Measurements from ENCODE around the gene FAM168A. TPM values are rescaled to one million over a fixed set of nuclear protein-coding genes. Genes with fewer than 3 reads are reported as not detected.
A peak's percentile ranks its signal among the peaks of the same experiment; 100 is the strongest.

FAM168A gene, protein sequence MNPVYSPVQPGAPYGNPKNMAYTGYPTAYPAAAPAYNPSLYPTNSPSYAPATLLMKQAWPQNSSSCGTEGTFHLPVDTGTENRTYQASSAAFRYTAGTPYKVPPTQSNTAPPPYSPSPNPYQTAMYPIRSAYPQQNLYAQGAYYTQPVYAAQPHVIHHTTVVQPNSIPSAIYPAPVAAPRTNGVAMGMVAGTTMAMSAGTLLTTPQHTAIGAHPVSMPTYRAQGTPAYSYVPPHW
- total RNA-seq: 10 to 100 TPM; 36.2 to 52.0 TPM
- 10 to 100 TPM in 1 of 2 donors, 1 to 10 TPM in 1; 5.5 to 14.9 TPM for polyA plus RNA-seq
- long read RNA-seq, donor 1, partial matches to known transcripts: 2 of 9 reads
- long read RNA-seq, donor 1, other reads (novel, unspliced or antisense): 7 of 9 reads
- long read RNA-seq, donor 2, partial matches to known transcripts: 0 of 22 reads
- long read RNA-seq, donor 2, other reads (novel, unspliced or antisense): 22 of 22 reads

DNA sequence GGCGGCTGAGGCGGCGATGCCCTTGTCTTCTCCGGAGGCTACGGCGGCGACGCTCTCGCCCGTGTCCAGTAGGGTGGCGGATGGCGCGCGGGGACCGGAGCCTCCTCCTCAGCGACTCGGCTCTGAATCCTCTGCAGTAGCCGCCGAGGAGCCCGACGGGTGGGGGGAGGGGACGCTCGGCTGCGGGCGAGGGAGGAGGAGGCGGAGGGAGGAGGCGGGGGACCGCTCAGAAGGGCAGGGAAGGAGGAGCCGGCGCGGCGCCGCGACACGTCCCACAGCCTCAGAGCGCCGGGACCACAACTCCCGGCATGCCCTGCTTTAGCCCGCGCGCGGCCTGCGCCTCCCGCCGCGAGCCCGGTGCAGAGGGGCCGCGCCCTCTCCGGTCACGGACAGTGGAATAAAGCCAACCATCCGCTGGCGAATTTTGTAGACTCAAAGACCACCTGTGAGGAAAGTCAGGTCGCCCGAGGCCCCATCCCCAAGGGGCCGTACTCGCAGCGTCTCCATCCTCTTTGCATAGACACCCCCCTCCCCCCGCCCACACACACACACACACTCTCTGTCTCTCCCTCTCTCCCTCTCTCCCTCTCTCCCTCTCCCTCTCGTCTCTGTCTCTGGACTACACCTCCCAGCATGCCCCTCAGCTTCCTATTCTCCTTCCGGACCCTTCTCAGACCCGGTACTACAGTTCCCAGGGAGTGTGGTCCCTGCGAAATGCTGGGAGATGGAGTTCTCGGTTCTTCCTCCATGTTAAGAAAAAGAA is at the start of gene FAM168A:
Gene FAM168A (minus strand): TSS at position 157 of the 763 bp plus-strand sequence. CDS start 129,638 bp downstream, outside the sequence.
- ATAC-seq (ENCODE audit: low FRiP score) (peak; percentile 100), DNase-seq (peak; percentile 98 to 99)
- no peaks in the 10 kb centered on the region for H3K4me1 ChIP-seq (ENCODE audit: control insufficient read depth in 1 of 2, insufficient read depth in 2 of 2, low read length in 2 of 2)
- intact Hi-C loops (cut with DNase I): no loop called here
- H3K9me3 ChIP-seq (ENCODE audit: control insufficient read depth, low read length): no peaks in the 10 kb centered on the region
- H3K27ac ChIP-seq (ENCODE audit: low read depth in 1 of 2, low read length in 2 of 2): peak within 1 kb of the TSS in 1 of 2 donors; percentile 82
- peak within 1 kb of the TSS; percentile 73 to 85 for H3K4me3 ChIP-seq (ENCODE audit: low read length in 2 of 2)
- H3K27me3 ChIP-seq (ENCODE audit: control insufficient read depth in 1 of 2, insufficient read depth in 2 of 2, low read length in 1 of 2): no peaks in the 10 kb centered on the region
- WGBS, 2 donors: 0% methylated on average over 41 to 64 of the region's 64 CpGs
- no peaks in the 10 kb centered on the region for H3K36me3 ChIP-seq (ENCODE audit: control insufficient read depth in 1 of 2, insufficient read depth in 2 of 2, low read length in 1 of 2)

DNA sequence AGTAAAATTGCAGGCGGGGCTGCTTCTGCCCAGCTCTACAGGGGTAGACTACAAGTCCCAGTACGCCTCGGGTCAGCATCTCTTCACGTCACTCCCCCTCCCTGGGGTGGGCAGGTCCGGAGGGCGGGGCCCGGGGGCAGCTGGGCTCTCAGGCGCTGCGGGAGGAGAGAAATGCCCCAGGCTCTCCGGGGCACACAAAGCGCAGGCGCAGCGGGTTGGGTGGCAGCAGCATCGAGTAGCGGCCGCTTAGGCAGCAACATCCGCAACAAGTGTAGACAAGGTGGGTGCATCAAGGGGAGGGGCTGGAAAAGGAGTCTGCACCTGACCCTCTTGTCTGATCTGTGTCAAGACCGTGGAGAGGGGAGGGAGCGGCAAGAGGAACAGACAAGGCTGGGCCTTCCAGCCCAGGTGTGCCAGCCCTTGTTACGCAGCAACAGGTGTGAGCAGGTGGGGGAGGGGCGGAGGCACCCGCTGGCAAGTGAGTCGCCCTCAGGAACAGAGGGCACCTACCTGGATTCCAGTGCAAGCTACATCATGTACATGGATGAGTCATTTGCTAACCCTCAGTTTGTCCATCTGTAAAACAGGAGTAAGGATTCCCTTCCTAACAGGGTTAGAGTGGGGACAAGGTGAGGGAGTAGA is 49.7 kb upstream of the FAM168A start:
- ATAC-seq (ENCODE audit: low FRiP score): peak; percentile 92
- 10 to 13% methylated on average over 22 to 23 of the region's 23 CpGs for WGBS, 2 donors

DNA sequence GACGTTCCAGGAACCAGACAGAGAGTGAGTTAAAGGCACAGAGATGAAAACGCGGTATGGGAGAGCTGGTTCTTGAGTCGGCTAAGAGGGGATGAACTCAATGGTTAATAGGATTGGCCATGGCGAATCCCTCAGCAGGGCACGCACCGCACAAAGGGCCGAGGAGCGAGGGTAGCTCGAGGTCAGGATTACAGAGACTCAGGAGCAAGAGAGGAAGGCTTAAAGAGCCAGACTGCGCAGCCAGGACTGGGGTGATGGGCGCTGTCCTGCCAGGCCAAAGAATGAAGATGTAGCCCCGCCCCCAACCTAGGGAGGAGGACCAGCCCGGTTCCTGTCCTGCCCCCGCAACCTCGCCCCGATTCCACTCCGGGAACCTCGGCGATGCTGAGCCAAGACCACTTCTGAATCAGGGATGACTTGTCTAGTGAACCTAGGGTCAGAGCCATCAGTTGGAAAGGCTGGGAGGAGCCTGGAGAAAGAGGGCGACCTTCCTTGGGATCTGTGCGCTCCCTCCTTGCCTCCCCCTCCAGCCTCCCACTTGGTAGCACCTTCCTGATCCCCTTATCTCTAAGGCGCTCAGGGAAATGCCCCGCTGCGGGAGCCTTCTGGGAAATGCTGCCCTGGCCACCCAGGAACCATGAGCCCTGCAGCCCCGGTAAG is 48.2 kb upstream of the FAM168A start, which contains the start of gene PLEKHB1:
Gene PLEKHB1 (plus strand): TSS at position 610 of the 660 bp plus-strand sequence. CDS start 28 bp downstream, at position 638.
- intact Hi-C loops (cut with DNase I): no loop called here
- 48 to 52% methylated on average over 26 of the region's 26 CpGs for WGBS, 2 donors
- H3K27me3 ChIP-seq (ENCODE audit: control insufficient read depth in 1 of 2, insufficient read depth in 2 of 2, low read length in 1 of 2): no peaks in the 10 kb centered on the region
- no peaks in the 10 kb centered on the region for H3K36me3 ChIP-seq (ENCODE audit: control insufficient read depth in 1 of 2, insufficient read depth in 2 of 2, low read length in 1 of 2)
- DNase-seq (peak in 1 of 2 donors; percentile 62), ATAC-seq (ENCODE audit: low FRiP score) (no peak)
- H3K27ac ChIP-seq (ENCODE audit: low read depth in 1 of 2, low read length in 2 of 2): no peak within 1 kb of the TSS
- no peak within 1 kb of the TSS for H3K4me3 ChIP-seq (ENCODE audit: low read length in 2 of 2)
- H3K4me1 ChIP-seq (ENCODE audit: control insufficient read depth in 1 of 2, insufficient read depth in 2 of 2, low read length in 2 of 2): no peaks in the 10 kb centered on the region
- H3K9me3 ChIP-seq (ENCODE audit: control insufficient read depth, low read length): no peaks in the 10 kb centered on the region

More for the DNA sequence above, 49.7 kb upstream of the FAM168A start:
- no peaks in the 10 kb centered on the region for H3K36me3 ChIP-seq (ENCODE audit: control insufficient read depth in 1 of 2, insufficient read depth in 2 of 2, low read length in 1 of 2)
- no peaks in the 10 kb centered on the region for H3K9me3 ChIP-seq (ENCODE audit: control insufficient read depth, low read length)
- no peak overlapping the region for H3K4me3 ChIP-seq (ENCODE audit: low read length in 2 of 2)
- intact Hi-C loops (cut with DNase I): no loop called here
- H3K4me1 ChIP-seq (ENCODE audit: control insufficient read depth in 1 of 2, insufficient read depth in 2 of 2, low read length in 2 of 2): no peaks in the 10 kb centered on the region
- H3K27me3 ChIP-seq (ENCODE audit: control insufficient read depth in 1 of 2, insufficient read depth in 2 of 2, low read length in 1 of 2): no peaks in the 10 kb centered on the region
- DNase-seq: peak; percentile 96
- H3K27ac ChIP-seq (ENCODE audit: low read depth in 1 of 2, low read length in 2 of 2): no peak overlapping the region

DNA sequence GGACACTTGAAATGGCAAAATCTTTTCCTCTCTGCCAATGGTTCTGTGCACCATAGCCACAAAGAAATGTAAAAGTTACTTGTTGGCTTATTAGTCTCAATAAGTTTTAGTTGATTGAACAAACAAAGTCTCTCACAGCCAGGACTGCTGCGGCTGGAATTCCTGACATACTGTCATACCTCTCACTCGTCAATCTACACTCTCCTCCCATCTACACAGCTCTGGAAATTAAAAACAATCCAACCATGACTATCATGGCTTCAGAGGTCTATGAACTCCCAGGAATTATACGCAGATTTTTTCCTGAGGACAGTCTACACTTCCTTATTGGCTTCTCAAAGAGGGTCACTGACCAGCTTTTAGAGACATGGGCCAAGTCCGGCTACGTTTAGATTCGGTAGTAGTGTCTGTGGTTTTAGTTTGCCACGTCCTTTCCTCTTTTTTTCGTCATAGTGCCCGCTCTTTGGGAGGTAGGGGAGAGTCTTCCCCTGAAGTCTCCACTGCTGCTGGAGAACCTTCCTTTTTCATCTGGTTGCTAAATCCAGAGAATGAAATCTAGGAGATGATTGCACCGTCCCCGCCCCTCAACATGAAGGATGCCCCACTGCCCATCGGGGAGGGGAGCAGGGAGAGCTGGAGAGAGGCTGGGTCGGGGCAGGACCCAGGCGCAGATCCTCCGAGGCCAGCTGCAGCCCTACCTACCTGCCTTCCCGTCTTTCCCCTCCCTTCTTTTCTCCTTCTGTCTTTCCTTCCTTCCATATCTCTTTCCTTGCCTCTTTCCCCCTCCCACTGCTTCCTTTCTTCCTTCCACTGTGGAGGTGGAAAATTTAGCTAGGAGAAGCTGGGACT is 47.4 kb upstream of the FAM168A start:
- Histone ChIP-seq H3K9me3 (ENCODE audit: control insufficient read depth, low read length) (no peaks in the 10 kb centered on the region), H3K27ac (ENCODE audit: low read depth in 1 of 2, low read length in 2 of 2) (no peak overlapping the region), H3K36me3 (ENCODE audit: control insufficient read depth in 1 of 2, insufficient read depth in 2 of 2, low read length in 1 of 2) (no peaks in the 10 kb centered on the region), H3K4me1 (ENCODE audit: control insufficient read depth in 1 of 2, insufficient read depth in 2 of 2, low read length in 2 of 2) (no peaks in the 10 kb centered on the region), H3K27me3 (ENCODE audit: control insufficient read depth in 1 of 2, insufficient read depth in 2 of 2, low read length in 1 of 2) (no peaks in the 10 kb centered on the region), H3K4me3 (ENCODE audit: low read length in 2 of 2) (no peak overlapping the region)
- DNase-seq: no peak
- intact Hi-C loops (cut with DNase I): no loop called here
- WGBS, 2 donors: 42 to 47% methylated on average over 16 of the region's 16 CpGs
- ATAC-seq (ENCODE audit: low FRiP score): no peak

DNA sequence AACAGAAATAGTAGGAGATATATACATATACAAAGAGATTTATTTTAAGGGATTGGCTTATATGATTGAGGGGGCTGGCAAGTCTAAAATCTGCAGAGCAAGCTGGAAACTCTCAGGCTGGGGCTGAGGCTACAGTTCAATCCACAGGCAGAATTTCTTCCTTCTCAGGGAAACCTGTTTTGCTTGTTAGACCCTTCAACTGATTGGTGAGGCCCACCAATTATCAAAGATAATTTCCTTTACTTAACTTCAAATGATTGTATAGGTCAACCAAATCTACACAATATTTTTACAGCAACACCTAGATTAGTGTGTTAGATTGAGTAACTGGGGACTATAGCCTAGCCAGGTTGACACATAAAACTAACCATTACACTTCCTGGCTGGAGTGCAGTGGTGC is 43.8 kb upstream of the FAM168A start:
- intact Hi-C loops (cut with DNase I): no loop called here
- ATAC-seq (ENCODE audit: low FRiP score) (no peak), DNase-seq (no peak)
- Histone ChIP-seq H3K27me3 (ENCODE audit: control insufficient read depth in 1 of 2, insufficient read depth in 2 of 2, low read length in 1 of 2) (no peaks in the 10 kb centered on the region), H3K4me3 (ENCODE audit: low read length in 2 of 2) (no peak overlapping the region), H3K36me3 (ENCODE audit: control insufficient read depth in 1 of 2, insufficient read depth in 2 of 2, low read length in 1 of 2) (no peaks in the 10 kb centered on the region), H3K9me3 (ENCODE audit: control insufficient read depth, low read length) (no peaks in the 10 kb centered on the region), H3K27ac (ENCODE audit: low read depth in 1 of 2, low read length in 2 of 2) (no peak overlapping the region), H3K4me1 (ENCODE audit: control insufficient read depth in 1 of 2, insufficient read depth in 2 of 2, low read length in 2 of 2) (no peaks in the 10 kb centered on the region)

DNA sequence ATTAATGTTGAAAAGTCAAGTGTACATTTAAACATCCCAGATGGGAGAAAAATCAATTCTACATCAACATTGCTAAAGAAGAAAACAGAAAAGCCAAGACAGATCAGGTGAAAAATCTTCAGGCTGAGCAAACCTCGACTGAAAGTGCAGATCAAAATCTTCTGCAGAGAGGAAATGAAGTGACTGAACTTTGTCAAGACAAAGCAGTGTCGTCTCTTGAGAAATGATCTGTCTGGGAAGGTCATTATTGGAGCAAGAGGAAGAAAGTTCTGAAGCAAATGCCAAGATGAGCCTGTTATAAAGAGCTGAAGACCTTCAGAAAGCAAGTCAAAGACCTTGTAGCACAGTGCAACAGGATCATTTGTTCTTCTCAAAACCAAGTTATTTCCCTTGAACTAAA is 42.7 kb upstream of the FAM168A start:
- Histone ChIP-seq H3K9me3 (ENCODE audit: control insufficient read depth, low read length) (no peaks in the 10 kb centered on the region), H3K27ac (ENCODE audit: low read depth in 1 of 2, low read length in 2 of 2) (no peak overlapping the region), H3K36me3 (ENCODE audit: control insufficient read depth in 1 of 2, insufficient read depth in 2 of 2, low read length in 1 of 2) (no peaks in the 10 kb centered on the region), H3K4me3 (ENCODE audit: low read length in 2 of 2) (no peak overlapping the region), H3K27me3 (ENCODE audit: control insufficient read depth in 1 of 2, insufficient read depth in 2 of 2, low read length in 1 of 2) (no peaks in the 10 kb centered on the region), H3K4me1 (ENCODE audit: control insufficient read depth in 1 of 2, insufficient read depth in 2 of 2, low read length in 2 of 2) (no peaks in the 10 kb centered on the region)
- ATAC-seq (ENCODE audit: low FRiP score): no peak
- intact Hi-C loops (cut with DNase I): no loop called here
- DNase-seq: no peak
- 70 to 73% methylated on average over 2 of the region's 2 CpGs for WGBS, 2 donors

DNA sequence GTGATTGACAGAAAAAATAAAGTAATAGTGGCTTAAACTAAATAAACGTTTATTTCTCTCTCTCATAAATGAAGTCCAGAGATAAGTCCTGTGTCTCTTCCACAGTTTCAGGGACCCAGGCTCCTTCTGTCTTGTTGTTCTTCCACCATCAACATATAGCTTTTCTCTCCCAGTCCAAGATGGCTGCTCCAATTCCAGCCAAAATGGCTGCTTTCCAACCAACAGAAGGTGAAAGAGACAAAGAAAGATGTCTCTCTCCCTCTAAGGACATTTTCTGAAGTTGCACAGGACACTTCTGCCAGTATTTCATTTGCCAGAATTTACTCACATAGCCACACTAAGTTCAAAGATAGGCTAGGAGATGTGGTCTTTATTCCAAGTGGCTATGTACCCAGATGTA is 39.1 kb upstream of the FAM168A start:
- H3K4me1 ChIP-seq (ENCODE audit: control insufficient read depth in 1 of 2, insufficient read depth in 2 of 2, low read length in 2 of 2): no peaks in the 10 kb centered on the region
- H3K27ac ChIP-seq (ENCODE audit: low read depth in 1 of 2, low read length in 2 of 2): no peak overlapping the region
- no peaks in the 10 kb centered on the region for H3K27me3 ChIP-seq (ENCODE audit: control insufficient read depth in 1 of 2, insufficient read depth in 2 of 2, low read length in 1 of 2)
- 84 to 86% methylated on average over 1 of the region's 1 CpG for WGBS, 2 donors
- H3K4me3 ChIP-seq (ENCODE audit: low read length in 2 of 2): no peak overlapping the region
- intact Hi-C loops (cut with DNase I): no loop called here
- no peak for ATAC-seq (ENCODE audit: low FRiP score)
- H3K36me3 ChIP-seq (ENCODE audit: control insufficient read depth in 1 of 2, insufficient read depth in 2 of 2, low read length in 1 of 2): no peaks in the 10 kb centered on the region
- H3K9me3 ChIP-seq (ENCODE audit: control insufficient read depth, low read length): peaks cover 2% of the 10 kb centered on the region
- no peak for DNase-seq

All from aorta (tissue), 5 donors.